HG02943 (cell line): Measurements from ENCODE around the gene GJA9.

Experiments
- ATAC-seq: cut with Tn5 transposase; IDR thresholded peaks from one replicate; pipeline ENCODE4 v1.9.1; 2021; ENCODE audit warnings: mild to moderate bottlenecking, low read depth, moderate library complexity; ENCODE audit not compliant: unreplicated experiment

GJA9 gene

GRCh38 chr1:38833146-38833545 is 48.2 kb downstream of the GJA9 start:
- no peak for ATAC-seq

GRCh38 chr1:38832370-38832734 is 49.0 kb downstream of the GJA9 start:
- ATAC-seq: no peak

DNA sequence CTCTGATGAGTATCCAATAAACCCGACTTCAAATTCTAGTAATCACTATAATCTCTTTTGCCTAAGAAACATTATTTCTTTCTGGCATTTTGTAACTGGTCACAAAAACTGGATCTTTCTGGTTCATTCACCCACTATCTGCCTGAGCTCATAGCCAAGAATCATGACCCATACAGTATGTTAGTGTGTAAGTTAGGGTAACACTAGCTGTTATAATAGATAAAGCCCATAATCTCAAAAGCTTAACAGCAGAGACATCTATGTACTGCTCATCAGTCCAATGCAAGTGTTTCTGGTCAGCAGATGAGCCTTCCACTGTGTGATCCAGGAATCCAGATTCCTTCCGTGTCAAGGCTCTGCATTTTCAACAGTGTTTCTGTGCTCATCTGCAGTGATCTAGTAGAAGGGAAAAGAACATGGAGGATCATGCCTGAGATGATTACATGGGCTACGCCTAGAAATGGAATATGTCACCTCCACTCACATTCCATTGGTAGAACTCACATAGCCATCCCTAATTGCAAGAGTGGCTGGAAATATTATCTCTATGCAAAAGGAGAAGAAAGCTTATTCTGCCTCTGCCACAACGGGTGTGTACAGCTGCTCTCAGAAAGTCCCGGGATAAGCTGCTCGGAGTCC is 49.5 kb downstream of the GJA9 start:
- no peak for ATAC-seq

DNA sequence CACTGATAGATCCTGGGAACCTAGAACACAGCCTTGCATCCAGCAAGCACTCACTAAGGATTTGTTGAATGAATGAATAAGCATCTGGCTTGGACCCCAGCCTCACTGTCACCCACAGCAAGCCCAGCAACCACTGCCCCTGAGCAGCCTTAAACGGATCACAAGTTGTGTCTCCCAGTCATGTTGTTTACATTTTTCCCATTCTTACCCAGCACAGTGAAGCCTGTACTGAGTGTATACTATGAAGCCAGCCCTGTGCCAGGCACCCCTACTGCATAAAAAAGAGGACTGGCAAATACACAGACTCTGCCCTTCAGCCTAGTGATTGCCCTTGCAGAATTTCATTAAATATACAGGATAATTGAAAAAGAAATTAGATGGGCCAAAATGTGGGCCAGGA is 52.0 kb downstream of the GJA9 start:
- no peak for ATAC-seq

GRCh38 chr1:38827318-38827717 is 54.1 kb downstream of the GJA9 start:
- no peak for ATAC-seq

DNA sequence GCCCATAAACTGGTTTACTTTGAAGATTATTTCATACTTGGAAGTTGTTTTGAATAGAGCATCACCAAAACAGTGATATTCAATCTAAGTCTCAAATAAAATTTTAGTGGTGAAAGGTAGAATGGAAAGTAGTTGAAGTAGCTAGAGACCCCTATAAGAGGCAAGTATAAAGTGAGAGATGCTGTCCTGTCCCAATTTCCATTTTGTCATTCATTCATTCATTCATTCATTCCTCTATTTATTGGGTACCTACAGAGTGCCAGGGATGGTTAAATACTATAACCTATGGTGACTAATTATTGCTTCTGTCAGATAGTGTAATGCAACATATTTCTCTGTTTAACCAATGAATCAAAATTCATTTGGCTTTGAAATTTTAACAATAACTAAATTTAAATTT is 54.5 kb downstream of the GJA9 start:
- ATAC-seq: no peak

- ATAC-seq: no peak
Measured at GRCh38 chr1:38826262-38826661, 55.1 kb downstream of the GJA9 start.
